GM12878 (cell line): ENCODE measurements around the gene ANO2. TPM values are rescaled to one million over a fixed set of nuclear protein-coding genes. Genes with fewer than 3 reads are reported as not detected.

Experiments used
- ATAC-seq: fragments of 200-7000 bp; cut with Tn5 transposase; 3 replicates; pipeline ENCODE4 v1.9.1; 2020; ENCODE audit warnings: mild to moderate bottlenecking, moderate library complexity
- BruUV-seq: library from RNA; stranded (reverse); fragments of 400-500 nt; replicated peaks from 2 replicates; lab custom pipeline; 2021; lab: Mats Ljungman, UMichigan
- CTCF ChIA-PET: fragments of 300-600 bp; sonication (Branson Sonifier 250); formaldehyde crosslinking; extraction: SDS; loops from one replicate; lab custom pipeline; 2021; ENCODE audit warnings: inconsistent platforms; lab: Yijun Ruan, JAX
- POLR2A ChIA-PET: fragments of 350-600 bp; formaldehyde crosslinking; extraction: SDS; loops from one replicate; lab custom pipeline; 2021; ENCODE audit warnings: inconsistent platforms; lab: Charles Lee
- RAD21 ChIA-PET: fragments of 300-600 bp; sonication (Branson Sonifier 250); formaldehyde crosslinking; loops from one replicate; lab custom pipeline; 2023; ENCODE audit warnings: antibody characterized with exemption; ENCODE audit not compliant: unreplicated experiment; lab: Charles Lee
- SMC1A ChIA-PET: fragments of 300-600 bp; sonication (Branson Sonifier 250); formaldehyde crosslinking; loops from one replicate; lab custom pipeline; 2023; ENCODE audit not compliant: unreplicated experiment, uncharacterized antibody; lab: Charles Lee
- DNase-seq: peaks from one replicate; pipeline ENCODE4 v3.0.0-alpha.2; 2011; ENCODE audit warnings: low read depth, low spot score
- FAIRE-seq: peaks from 3 replicates; lab custom pipeline; 2011; peaks lifted over from hg19 to GRCh38; lab: Jason Lieb, UNC
- H2AFZ ChIP-seq: 2 replicates; pipeline ENCODE4 v1.6.0; 2011; ENCODE audit warnings: low read depth, low read length, control low read depth; ENCODE audit not compliant: control insufficient read depth
- H3K27ac ChIP-seq: 2 replicates; pipeline ENCODE4 v1.5.1; 2011; ENCODE audit warnings: control low read depth; ENCODE audit not compliant: control insufficient read depth, insufficient read depth
- H3K27me3 ChIP-seq, 2 experiments: replicated peaks in 1 of 2; 2 replicates each; pipeline versions ENCODE4 v1.6.0 to v1.6.1; 2011; ENCODE audit warnings: low read length in 1 of 2; ENCODE audit not compliant: control insufficient read depth in 2 of 2, insufficient read depth in 2 of 2
- H3K36me3 ChIP-seq, 2 experiments: 2 replicates each; pipeline ENCODE4 v1.5.1; 2011; ENCODE audit warnings: low read length in 1 of 2; ENCODE audit not compliant: control insufficient read depth in 2 of 2, insufficient read depth in 2 of 2
- H3K4me1 ChIP-seq: 2 replicates; pipeline ENCODE4 v1.6.1; 2011; ENCODE audit warnings: mild to moderate bottlenecking, low read length, moderate library complexity, mixed read lengths; ENCODE audit not compliant: control insufficient read depth, insufficient read depth
- H3K4me2 ChIP-seq: 2 replicates; pipeline ENCODE4 v1.6.0; 2011; ENCODE audit warnings: control low read depth; ENCODE audit not compliant: control insufficient read depth, insufficient read depth
- H3K4me3 ChIP-seq: fragments of 200-600 bp; sonication (generic); 2 replicates; pipeline ENCODE4 v1.5.1; 2016
- H3K79me2 ChIP-seq: 2 replicates; pipeline ENCODE4 v1.6.0; 2011; ENCODE audit warnings: low read length; ENCODE audit not compliant: control insufficient read depth, insufficient read depth
- H3K9ac ChIP-seq: 2 replicates; pipeline ENCODE4 v1.8.0; 2011; ENCODE audit warnings: low read length, control low read depth, mixed read lengths; ENCODE audit not compliant: control insufficient read depth, insufficient read depth
- H3K9me3 ChIP-seq: replicated peaks from 3 replicates; pipeline ENCODE4 v1.5.1; 2011; ENCODE audit warnings: mild to moderate bottlenecking, low read length; ENCODE audit not compliant: control insufficient read depth, insufficient read depth
- H4K20me1 ChIP-seq: 2 replicates; pipeline ENCODE4 v1.6.0; 2011; ENCODE audit not compliant: control insufficient read depth, insufficient read depth
- ATF7 ChIP-seq: fragments of 450-650 bp; IDR thresholded peaks from 2 replicates; pipeline ENCODE4 v1.6.1; 2016; ENCODE audit warnings: low read depth, mild to moderate bottlenecking
- BHLHE40 ChIP-seq, 2 experiments: fragments of 450-650 bp in 1 of 2; IDR thresholded peaks; 2 replicates each; pipeline ENCODE4 v1.6.1; 2011 to 2017; ENCODE audit warnings: low read depth in 2 of 2, borderline replicate concordance in 1 of 2, improper control_type of control experiment in 1 of 2, low read length in 1 of 2, mild to moderate bottlenecking in 1 of 2
- BMI1 ChIP-seq: fragments of 450-650 bp; IDR thresholded peaks from 2 replicates; pipeline ENCODE4 v1.6.1; 2016; ENCODE audit warnings: mild to moderate bottlenecking, moderate library complexity, borderline replicate concordance
- CBX3 ChIP-seq: fragments of 200-600 bp; sonication (generic); IDR thresholded peaks from 2 replicates; pipeline ENCODE4 v1.6.1; 2016; ENCODE audit warnings: low read depth, borderline replicate concordance
- EZH2 ChIP-seq: IDR thresholded peaks from 2 replicates; pipeline ENCODE4 v1.6.1; 2012; ENCODE audit warnings: low read depth, mild to moderate bottlenecking, control low read depth, inconsistent platforms, low read length, borderline replicate concordance; ENCODE audit not compliant: control insufficient read depth
- IKZF1 ChIP-seq: fragments of 450-650 bp; conservative IDR thresholded peaks from 2 replicates; pipeline ENCODE4 v1.6.1; 2017; ENCODE audit warnings: antibody characterized with exemption, mild to moderate bottlenecking
- MEF2A ChIP-seq: IDR thresholded peaks from 2 replicates; pipeline ENCODE4 v1.6.1; 2011; ENCODE audit warnings: low read depth, mild to moderate bottlenecking, low read length, moderate library complexity; ENCODE audit not compliant: insufficient read depth
- MEF2B ChIP-seq: fragments of 450-650 bp; IDR thresholded peaks from 2 replicates; pipeline ENCODE4 v1.6.1; 2018; ENCODE audit warnings: mild to moderate bottlenecking, moderate library complexity; ENCODE audit not compliant: partially characterized antibody, poor library complexity, severe bottlenecking
- NFYB ChIP-seq: IDR thresholded peaks from 2 replicates; pipeline ENCODE4 v1.6.1; 2011; ENCODE audit warnings: low read depth, mild to moderate bottlenecking, low read length, improper control_type of control experiment, moderate library complexity; ENCODE audit not compliant: insufficient read depth
- PAX5 ChIP-seq: IDR thresholded peaks from 2 replicates; pipeline ENCODE4 v1.6.1; 2011; ENCODE audit warnings: low read depth, low read length, borderline replicate concordance
- RB1 ChIP-seq: fragments of 450-650 bp; formaldehyde crosslinking; IDR thresholded peaks from 2 replicates; pipeline ENCODE4 v1.6.1; 2017; ENCODE audit warnings: mild to moderate bottlenecking, borderline replicate concordance
- SMAD1 ChIP-seq: fragments of 450-650 bp; IDR thresholded peaks from 2 replicates; pipeline ENCODE4 v1.6.1; 2018; ENCODE audit warnings: mild to moderate bottlenecking, low read depth; ENCODE audit not compliant: partially characterized antibody
- SREBF1 ChIP-seq: IDR thresholded peaks from 2 replicates; pipeline ENCODE4 v1.6.1; 2012; ENCODE audit warnings: mild to moderate bottlenecking, low read length
- STAT1 ChIP-seq: fragments of 450-650 bp; conservative IDR thresholded peaks from 2 replicates; pipeline ENCODE4 v1.6.1; 2014; ENCODE audit warnings: antibody characterized with exemption, mild to moderate bottlenecking
- TCF12 ChIP-seq: IDR thresholded peaks from 2 replicates; pipeline ENCODE4 v1.6.1; 2011; ENCODE audit warnings: low read depth, mild to moderate bottlenecking, low read length
- TCF3 ChIP-seq: IDR thresholded peaks from 2 replicates; pipeline ENCODE4 v1.6.1; 2012; ENCODE audit warnings: low read depth, mild to moderate bottlenecking, low read length, borderline replicate concordance; ENCODE audit not compliant: insufficient read depth
- YY1 ChIP-seq: IDR thresholded peaks from 2 replicates; pipeline ENCODE4 v1.6.1; 2011; ENCODE audit warnings: low read depth, mild to moderate bottlenecking, low read length
- WGBS: methylation state at CpG from one replicate; pipeline ENCODE4 v1.1.6; 2016; ENCODE audit warnings: low lambda C conversion rate; ENCODE audit not compliant: insufficient replicate concordance, insufficient coverage; ENCODE audit errors: missing lambda C conversion rate; 5-methylcytosine and 5-hydroxymethylcytosine counted together
- in situ Hi-C: fragments of 300-500 bp; cut with MboI; formaldehyde crosslinking; loops from 9 replicates; pipeline ENCODE4 v1.14.3; 2018; ENCODE audit warnings: mixed read lengths
- intact Hi-C: fragments of 100-400 bp; cut with micrococcal nuclease; formaldehyde crosslinking; loops from one replicate; pipeline ENCODE4 v1.14.2; 2022; ENCODE audit not compliant: unreplicated experiment
- polyA plus RNA-seq, 11 experiments: library from polyadenylated mRNA; depleted of rRNA in 4 of 11; unstranded in 6 of 11; stranded (reverse) in 5 of 11; fragments of >200 nt; fragmentation: Nextera tagmentation in 4 of 11; fragmentation: Illumina TruSeq in 1 of 11; extraction: Ambion mirVana in 4 of 11; extraction: Trizol in 1 of 11; gene quantifications; 1 replicate in 1 of 11; 2 replicates in 10 of 11; pipeline versions ENCODE4 v1.2.1 to v1.2.3, GENCODE V29; 2011 to 2016; ENCODE audit warnings: inconsistent platforms in 2 of 11, missing spikeins in 2 of 11, low read depth in 1 of 11
- total RNA-seq, 4 experiments: library from RNA; depleted of rRNA in 3 of 4; stranded (reverse); fragments of >200 nt in 3 of 4; fragmentation: Illumina TruSeq in 1 of 4; extraction: Trizol in 1 of 4; gene quantifications; 2 replicates each; pipeline versions ENCODE4 v1.2.1 to v1.2.3, GENCODE V29; 2013 to 2021
- TF ChIP-seq, protein P1 (sequence below): fragments of 450-650 bp; IDR thresholded peaks from 2 replicates; pipeline ENCODE4 v1.6.1; 2016; ENCODE audit warnings: mild to moderate bottlenecking

The ANO2 gene
- total and polyA plus RNA-seq, 10 of the 15 experiments (the other 5 are each of a cell fraction or from before 2014, with no cell fraction given): not detected

DNA sequence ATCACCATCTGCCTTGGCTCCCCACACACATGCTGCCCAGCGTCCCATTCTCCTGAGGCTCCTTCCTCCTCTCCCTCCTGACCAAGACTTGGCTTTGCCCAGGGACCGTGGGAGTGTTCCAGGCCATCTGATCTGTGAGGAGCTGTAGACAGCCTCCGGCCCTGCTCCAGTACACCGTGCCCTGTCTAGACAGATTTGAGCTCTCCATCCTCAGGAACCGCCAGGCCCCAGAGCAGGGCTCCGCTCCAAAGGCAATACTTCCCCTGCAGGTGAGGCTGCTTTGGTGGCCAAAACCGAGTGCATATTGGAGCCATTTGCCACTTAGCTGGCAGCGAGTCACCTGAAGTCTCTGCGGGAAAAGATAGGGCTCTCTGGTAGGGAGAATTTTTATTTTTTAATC is 147.4 kb downstream of the ANO2 start:
- TF ChIP-seq PAX5: no peak
- no peak for TF ChIP-seq YY1
- TF ChIP-seq ATF7: no peak
- TF ChIP-seq CBX3: no peak
- no peak for TF ChIP-seq TCF12
- TF ChIP-seq BMI1: no peak
- no peak for TF ChIP-seq MEF2A
- no peak for TF ChIP-seq IKZF1
- TF ChIP-seq NFYB: no peak
- no peak for TF ChIP-seq SREBF1
- TF ChIP-seq EZH2: no peak
- TF ChIP-seq RB1: no peak
- no peak for TF ChIP-seq MEF2B
- no peak for TF ChIP-seq STAT1
- no peak for TF ChIP-seq BHLHE40 (IDR thresholded peaks at IDR 0.05; ENCODE audit: borderline replicate concordance in 1 of 2, low read depth in 2 of 2, low read length in 1 of 2)
- no peak for TF ChIP-seq SMAD1
- TF ChIP-seq TCF3: no peak
- TF ChIP-seq, protein P1, sequence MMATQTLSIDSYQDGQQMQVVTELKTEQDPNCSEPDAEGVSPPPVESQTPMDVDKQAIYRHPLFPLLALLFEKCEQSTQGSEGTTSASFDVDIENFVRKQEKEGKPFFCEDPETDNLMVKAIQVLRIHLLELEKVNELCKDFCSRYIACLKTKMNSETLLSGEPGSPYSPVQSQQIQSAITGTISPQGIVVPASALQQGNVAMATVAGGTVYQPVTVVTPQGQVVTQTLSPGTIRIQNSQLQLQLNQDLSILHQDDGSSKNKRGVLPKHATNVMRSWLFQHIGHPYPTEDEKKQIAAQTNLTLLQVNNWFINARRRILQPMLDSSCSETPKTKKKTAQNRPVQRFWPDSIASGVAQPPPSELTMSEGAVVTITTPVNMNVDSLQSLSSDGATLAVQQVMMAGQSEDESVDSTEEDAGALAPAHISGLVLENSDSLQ: no peak
- Histone ChIP-seq H3K79me2 (no peaks in the 10 kb centered on the region), H2AFZ (no peak overlapping the region), H4K20me1 (no peaks in the 10 kb centered on the region), H3K27ac (no peak overlapping the region), H3K4me2 (no peak overlapping the region), H3K4me3 (no peak overlapping the region), H3K9me3 (no peaks in the 10 kb centered on the region), H3K4me1 (no peaks in the 10 kb centered on the region), H3K36me3 (no peaks in the 10 kb centered on the region), H3K27me3 (peaks cover 0 to 4% of the 10 kb centered on the region in 2 experiments; a peak in 1 of 4 replicates), H3K9ac (no peak overlapping the region)
- POLR2A ChIA-PET: no interaction called here
- no peak for ATAC-seq
- 38% methylated on average over 9 of the region's 9 CpGs for WGBS
- CTCF ChIA-PET: no interaction called here
- SMC1A ChIA-PET: no interaction called here
- intact Hi-C loops: no loop called here
- in situ Hi-C loops: no loop called here
- BruUV-seq: no TSS peak
- DNase-seq: no peak
- no peak for FAIRE-seq
- RAD21 ChIA-PET: no interaction called here
